Cardiac muscle cell (in vitro differentiated cells and primary cell): ENCODE measurements around the gene NXN. TPM values are rescaled to one million over a fixed set of nuclear protein-coding genes. Genes with fewer than 3 reads are reported as not detected.

Source experiments
- DNase-seq, 2 donors: peaks; one replicate each; pipeline versions ENCODE4 v3.0.0 to v3.0.0-alpha.2; 2010 to 2017; ENCODE audit warnings: low read depth in 1 of 2, low spot score in 1 of 2
- H3K27ac ChIP-seq: fragments of 200-600 bp; sonication (generic); 2 replicates; pipeline ENCODE4 v1.5.1; 2016
- H3K27me3 ChIP-seq: fragments of 200-600 bp; sonication (generic); 2 replicates; pipeline ENCODE4 v1.6.0; 2016; ENCODE audit warnings: control low read depth
- H3K36me3 ChIP-seq: fragments of 200-600 bp; sonication (generic); 2 replicates; pipeline ENCODE4 v1.5.1; 2016; ENCODE audit warnings: control low read depth
- H3K4me1 ChIP-seq: fragments of 200-600 bp; sonication (generic); 2 replicates; pipeline ENCODE4 v1.8.1; 2017; ENCODE audit warnings: low read depth, mild to moderate bottlenecking, mixed run types
- H3K4me3 ChIP-seq: fragments of 200-600 bp; sonication (generic); 2 replicates; pipeline ENCODE4 v1.5.1; 2016; ENCODE audit warnings: mild to moderate bottlenecking
- H3K9me3 ChIP-seq: fragments of 200-600 bp; sonication (generic); 2 replicates; pipeline ENCODE4 v1.5.1; 2017; ENCODE audit warnings: low read depth, mild to moderate bottlenecking, control low read depth
- polyA plus RNA-seq: library from polyadenylated mRNA; unstranded; fragments of >200 nt; fragmentation: Nextera tagmentation; extraction: Ambion mirVana; gene quantifications from 2 replicates; pipeline ENCODE4 v1.2.1, GENCODE V29; 2016
- total RNA-seq: library from RNA; depleted of rRNA; stranded (reverse); fragments of >200 nt; gene quantifications from 2 replicates; pipeline ENCODE4 v1.2.3, GENCODE V29; 2016
- TF ChIP-seq, protein P1 (sequence below): IDR thresholded peaks from 2 replicates; pipeline ENCODE4 v1.5.1; 2012; ENCODE audit warnings: low read depth, mild to moderate bottlenecking, low read length

NXN gene
- total and polyA plus RNA-seq, 2 experiments from 2014 or later: 120 to 122 TPM

DNA sequence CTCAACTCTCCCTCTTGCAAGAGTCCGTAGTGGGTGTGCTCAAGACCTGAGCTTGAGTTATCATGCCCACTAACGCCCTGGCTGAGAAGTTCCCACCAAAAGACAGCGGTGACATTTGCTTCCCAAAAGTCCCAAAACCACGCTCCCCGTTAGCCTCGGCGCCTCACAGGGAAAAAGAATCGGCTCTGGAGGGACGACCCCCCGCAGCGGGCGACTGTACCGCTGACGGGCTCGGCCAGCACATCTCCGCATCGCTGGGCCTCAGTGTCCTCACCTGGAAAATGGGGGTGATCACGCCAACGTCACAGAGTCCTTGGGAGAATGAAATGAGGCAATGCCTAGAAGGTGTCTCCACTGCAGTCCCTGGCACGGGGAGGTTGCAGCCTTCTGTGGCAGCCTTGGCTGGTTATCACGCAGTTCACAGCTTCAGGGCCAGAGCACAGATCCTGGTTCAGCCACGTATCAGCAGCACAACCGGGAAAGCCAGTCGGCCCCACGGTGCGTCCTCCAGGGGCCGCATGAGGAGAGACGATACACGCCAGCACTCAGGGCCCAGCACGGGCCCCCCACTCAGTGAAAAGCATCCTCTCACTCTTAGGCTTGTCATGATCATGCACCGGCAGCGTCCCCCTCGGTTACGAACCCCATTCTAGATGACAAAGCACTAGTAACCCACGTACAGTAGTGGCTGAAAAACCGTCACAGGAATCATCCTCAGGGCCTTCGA lies 32.9 kb downstream of the NXN start:
- Histone ChIP-seq H3K4me3 (no peak overlapping the region), H3K36me3 (no peaks in the 10 kb centered on the region), H3K9me3 (no peaks in the 10 kb centered on the region), H3K27ac (no peak overlapping the region), H3K4me1 (peaks cover 13% of the 10 kb centered on the region), H3K27me3 (no peaks in the 10 kb centered on the region)
- DNase-seq: no peak
- TF ChIP-seq, protein P1, sequence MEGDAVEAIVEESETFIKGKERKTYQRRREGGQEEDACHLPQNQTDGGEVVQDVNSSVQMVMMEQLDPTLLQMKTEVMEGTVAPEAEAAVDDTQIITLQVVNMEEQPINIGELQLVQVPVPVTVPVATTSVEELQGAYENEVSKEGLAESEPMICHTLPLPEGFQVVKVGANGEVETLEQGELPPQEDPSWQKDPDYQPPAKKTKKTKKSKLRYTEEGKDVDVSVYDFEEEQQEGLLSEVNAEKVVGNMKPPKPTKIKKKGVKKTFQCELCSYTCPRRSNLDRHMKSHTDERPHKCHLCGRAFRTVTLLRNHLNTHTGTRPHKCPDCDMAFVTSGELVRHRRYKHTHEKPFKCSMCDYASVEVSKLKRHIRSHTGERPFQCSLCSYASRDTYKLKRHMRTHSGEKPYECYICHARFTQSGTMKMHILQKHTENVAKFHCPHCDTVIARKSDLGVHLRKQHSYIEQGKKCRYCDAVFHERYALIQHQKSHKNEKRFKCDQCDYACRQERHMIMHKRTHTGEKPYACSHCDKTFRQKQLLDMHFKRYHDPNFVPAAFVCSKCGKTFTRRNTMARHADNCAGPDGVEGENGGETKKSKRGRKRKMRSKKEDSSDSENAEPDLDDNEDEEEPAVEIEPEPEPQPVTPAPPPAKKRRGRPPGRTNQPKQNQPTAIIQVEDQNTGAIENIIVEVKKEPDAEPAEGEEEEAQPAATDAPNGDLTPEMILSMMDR: no peak

DNA sequence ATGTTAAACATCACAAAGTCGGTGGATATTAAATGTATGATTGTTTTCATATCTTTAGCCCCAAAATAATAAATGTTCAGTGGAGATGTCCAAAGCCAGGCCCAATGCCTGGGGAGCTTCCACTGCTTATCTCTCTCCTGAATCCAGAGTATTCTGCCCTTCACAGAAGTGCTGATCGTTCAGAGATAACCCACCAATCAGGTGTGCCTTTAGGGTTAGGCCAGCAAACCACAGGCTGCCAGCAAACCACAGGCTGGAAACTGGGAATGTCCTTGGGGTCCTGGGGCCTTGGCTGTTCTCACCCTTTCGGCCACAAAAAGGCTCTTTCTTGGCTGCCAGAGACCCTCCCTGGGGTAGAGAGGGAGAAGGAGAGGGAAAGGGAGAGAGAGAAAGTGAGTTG lies 33.9 kb downstream of the NXN start:
- TF ChIP-seq, protein P1: no peak
- DNase-seq: no peak
- H3K4me3 ChIP-seq: no peak overlapping the region

DNA sequence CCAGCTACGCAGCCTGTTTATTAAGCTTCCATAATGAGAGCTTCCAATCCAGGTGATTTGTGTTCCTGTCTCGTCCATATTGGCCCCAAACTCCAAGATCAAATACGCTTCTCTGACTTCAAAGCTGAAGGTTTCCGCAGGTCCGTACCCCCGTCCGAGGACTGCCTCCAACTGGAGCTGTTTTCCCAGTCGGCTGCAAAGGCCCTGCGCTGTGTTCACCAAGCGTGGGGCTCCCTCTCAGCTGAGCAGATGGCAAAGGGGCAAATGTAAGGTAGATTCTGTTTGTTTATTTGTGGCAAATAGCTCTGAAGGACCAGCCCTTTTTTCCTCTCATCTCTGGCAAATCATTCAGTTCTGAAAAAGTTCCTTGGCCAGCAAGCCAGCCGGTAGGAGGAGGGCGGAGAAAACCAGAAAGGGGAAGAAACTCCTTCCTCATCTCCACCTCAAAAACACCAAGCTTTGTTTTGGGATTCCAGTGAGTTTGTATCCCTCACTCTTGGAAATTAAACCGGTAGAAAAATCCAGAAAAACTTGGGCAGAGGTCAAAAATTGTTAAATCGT lies 35.2 kb downstream of the NXN start:
- Histone ChIP-seq H3K9me3 (no peaks in the 10 kb centered on the region), H3K4me3 (no peak overlapping the region), H3K4me1 (peaks cover 5% of the 10 kb centered on the region), H3K36me3 (no peaks in the 10 kb centered on the region), H3K27ac (peak overlapping the region; percentile 57), H3K27me3 (no peaks in the 10 kb centered on the region)
- no peak for DNase-seq
- TF ChIP-seq, protein P1: no peak

More for the DNA sequence above, 33.9 kb downstream of the NXN start:
- Histone ChIP-seq H3K36me3 (no peaks in the 10 kb centered on the region), H3K4me1 (peaks cover 11% of the 10 kb centered on the region), H3K9me3 (no peaks in the 10 kb centered on the region), H3K27me3 (no peaks in the 10 kb centered on the region), H3K27ac (peak overlapping the region; percentile 70)

DNA sequence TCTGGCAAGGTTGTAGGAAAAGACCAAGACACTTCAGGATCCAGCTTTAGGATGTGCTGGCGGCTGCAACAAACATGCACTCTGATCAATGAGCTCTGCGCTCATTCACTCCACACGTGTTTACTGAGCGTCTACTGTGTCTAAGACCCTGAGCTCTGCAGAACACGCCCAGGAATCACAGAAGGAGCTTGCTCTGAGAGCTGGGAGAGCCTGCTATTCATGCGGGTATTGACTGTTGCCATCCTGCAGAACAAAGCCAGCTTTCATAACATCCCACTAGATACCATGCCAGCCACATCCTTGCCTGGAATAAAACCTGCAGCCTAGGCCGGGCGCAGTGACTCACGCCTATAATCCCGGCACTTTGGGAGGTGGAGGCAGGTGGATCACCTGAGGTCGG lies 44.1 kb downstream of the NXN start:
- no peaks in the 10 kb centered on the region for H3K27me3 ChIP-seq
- DNase-seq: no peak
- H3K4me1 ChIP-seq: peaks cover 23% of the 10 kb centered on the region
- H3K36me3 ChIP-seq: no peaks in the 10 kb centered on the region
- H3K4me3 ChIP-seq: no peak overlapping the region
- TF ChIP-seq, protein P1: no peak
- no peaks in the 10 kb centered on the region for H3K9me3 ChIP-seq
- H3K27ac ChIP-seq: peak overlapping the region; percentile 17

DNA sequence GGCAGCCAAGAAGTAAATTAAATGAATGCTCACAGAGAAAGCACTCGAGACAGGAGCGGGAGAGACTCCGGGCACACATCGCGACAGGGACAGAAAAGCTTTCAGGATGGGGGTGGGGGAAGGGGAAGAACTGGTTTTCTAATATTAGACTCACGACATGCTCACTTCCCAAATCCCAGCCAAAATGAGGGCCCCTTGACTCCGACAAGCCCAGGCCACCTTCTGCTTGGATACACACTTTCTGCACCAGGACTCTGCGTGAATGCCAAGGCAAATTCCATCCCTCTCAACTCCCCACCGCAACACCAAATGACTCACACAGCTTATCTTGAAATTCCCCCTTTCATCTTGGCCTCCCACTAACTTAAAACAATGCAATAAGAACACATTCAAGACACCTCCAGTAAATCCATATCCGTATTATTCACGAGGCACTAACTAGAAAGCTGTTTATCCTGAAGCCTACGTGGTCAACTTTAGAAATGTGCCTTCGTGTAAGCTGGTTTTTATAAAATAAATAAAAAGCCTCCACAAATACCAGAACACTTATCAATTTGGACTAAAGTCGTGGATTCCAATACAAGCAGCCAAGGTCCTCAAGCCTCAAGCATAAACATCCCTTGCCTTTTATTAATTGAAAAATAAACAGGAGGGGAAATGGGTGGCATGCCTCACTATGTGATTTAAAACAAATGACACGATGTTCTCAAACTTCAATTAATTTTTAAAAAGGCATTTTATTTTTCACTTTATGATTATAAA lies 46.1 kb downstream of the NXN start:
- Histone ChIP-seq H3K36me3 (no peaks in the 10 kb centered on the region), H3K27me3 (no peaks in the 10 kb centered on the region), H3K27ac (peak overlapping the region; percentile 96), H3K9me3 (no peaks in the 10 kb centered on the region), H3K4me3 (no peak overlapping the region), H3K4me1 (peaks cover 19% of the 10 kb centered on the region)
- peak; percentile 74 to 95 for DNase-seq
- TF ChIP-seq, protein P1: no peak
